ENCODE data around the gene EIPR1. TPM values are rescaled to one million over a fixed set of nuclear protein-coding genes. Genes with fewer than 3 reads are reported as not detected.

The EIPR1 gene
- polyA plus RNA-seq, 1 experiment: 49.2 TPM

- peaks cover 5% of the 10 kb centered on the region for H3K36me3 ChIP-seq (ENCODE audit: control insufficient read depth, insufficient read depth, low read length)
- TF ChIP-seq CTCF (IDR thresholded peaks at IDR 0.05; ENCODE audit: insufficient read depth, low read depth, low read length): no peak
- ChIA-PET CTCF (no interaction called here), POLR2A (no interaction called here)
- H3K27me3 ChIP-seq (ENCODE audit: control insufficient read depth, insufficient read depth, low read length): no peaks in the 10 kb centered on the region
- DNase-seq (ENCODE audit: low read depth): no peak
- no peak overlapping the region for H3K4me3 ChIP-seq (ENCODE audit: low read depth, low read length)
Observed at GRCh38 chr2:3188405-3188946, 189.1 kb downstream of the EIPR1 start.

GRCh38 chr2:3187467-3187866, 190.2 kb downstream of the EIPR1 start:
- POLR2A ChIA-PET: no interaction called here
- Histone ChIP-seq H3K27me3 (ENCODE audit: control insufficient read depth, insufficient read depth, low read length) (no peaks in the 10 kb centered on the region), H3K36me3 (ENCODE audit: control insufficient read depth, insufficient read depth, low read length) (peaks cover 3% of the 10 kb centered on the region; the same call in 1 of the 2 replicates), H3K4me3 (ENCODE audit: low read depth, low read length) (no peak overlapping the region)
- CTCF ChIA-PET: no interaction called here
- DNase-seq (ENCODE audit: low read depth): no peak
- TF ChIP-seq CTCF (IDR thresholded peaks at IDR 0.05; ENCODE audit: insufficient read depth, low read depth, low read length): no peak

DNA sequence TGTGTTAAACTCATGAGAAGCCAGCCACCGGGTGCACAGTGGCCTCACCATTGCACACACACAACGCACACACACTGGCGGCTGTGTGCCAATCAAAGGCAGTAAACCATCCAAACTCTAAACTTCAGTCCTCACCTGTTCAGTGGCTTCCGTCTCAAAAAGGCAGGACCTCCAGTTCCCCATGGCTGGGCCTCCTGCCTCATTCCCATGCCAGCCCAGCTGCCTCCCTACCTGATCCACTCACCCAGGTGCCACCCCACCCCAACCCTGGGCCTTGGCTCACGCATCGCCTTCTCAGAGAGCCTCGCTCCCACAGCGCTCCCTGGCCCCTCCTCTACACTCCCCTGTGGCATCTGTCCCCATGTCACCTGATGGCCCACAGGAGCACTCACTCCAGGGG, 190.9 kb downstream of the EIPR1 start:
- Histone ChIP-seq H3K27me3 (ENCODE audit: control insufficient read depth, insufficient read depth, low read length) (no peaks in the 10 kb centered on the region), H3K36me3 (ENCODE audit: control insufficient read depth, insufficient read depth, low read length) (peaks cover 2% of the 10 kb centered on the region; the same call in 1 of the 2 replicates), H3K4me3 (ENCODE audit: low read depth, low read length) (no peak overlapping the region)
- no peak for TF ChIP-seq CTCF (IDR thresholded peaks at IDR 0.05; ENCODE audit: insufficient read depth, low read depth, low read length)
- POLR2A ChIA-PET: no interaction called here
- DNase-seq (ENCODE audit: low read depth): no peak
- CTCF ChIA-PET: no interaction called here

- no peak overlapping the region for H3K4me3 ChIP-seq (ENCODE audit: low read depth, low read length)
- no peak for DNase-seq (ENCODE audit: low read depth)
- no peak for TF ChIP-seq CTCF (IDR thresholded peaks at IDR 0.05; ENCODE audit: insufficient read depth, low read depth, low read length)
- ChIA-PET POLR2A (no interaction called here), CTCF (no interaction called here)
- no peaks in the 10 kb centered on the region for H3K27me3 ChIP-seq (ENCODE audit: control insufficient read depth, insufficient read depth, low read length)
- peaks cover 2% of the 10 kb centered on the region; the same call in 1 of the 2 replicates for H3K36me3 ChIP-seq (ENCODE audit: control insufficient read depth, insufficient read depth, low read length)
Observed at GRCh38 chr2:3185910-3186309, 191.7 kb downstream of the EIPR1 start.

DNA sequence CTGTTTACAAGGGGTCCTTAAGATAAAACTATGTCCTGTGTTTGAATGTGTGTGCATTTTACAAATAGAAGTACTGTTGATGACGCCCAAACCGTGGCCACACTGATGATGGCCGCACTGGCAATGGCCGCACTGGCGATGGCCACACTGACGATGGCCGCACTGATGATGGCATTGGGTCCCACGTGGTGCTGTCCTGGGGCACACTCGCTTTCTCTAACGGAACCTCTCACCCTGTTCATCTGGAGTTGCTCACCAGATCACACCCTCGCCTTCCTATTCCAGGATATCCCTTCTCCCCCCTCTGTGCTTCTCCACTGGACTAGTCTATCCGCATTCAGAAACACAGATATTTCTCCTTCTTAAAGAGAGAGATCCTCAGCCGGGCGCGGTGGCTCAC, 192.4 kb downstream of the EIPR1 start:
- H3K27me3 ChIP-seq (ENCODE audit: control insufficient read depth, insufficient read depth, low read length): no peaks in the 10 kb centered on the region
- no peak for DNase-seq (ENCODE audit: low read depth)
- H3K36me3 ChIP-seq (ENCODE audit: control insufficient read depth, insufficient read depth, low read length): peaks cover 2% of the 10 kb centered on the region; the same call in 1 of the 2 replicates
- no peak overlapping the region for H3K4me3 ChIP-seq (ENCODE audit: low read depth, low read length)
- ChIA-PET POLR2A (no interaction called here), CTCF (no interaction called here)
- TF ChIP-seq CTCF (IDR thresholded peaks at IDR 0.05; ENCODE audit: insufficient read depth, low read depth, low read length): no peak
